ENCODE data around the gene HOXD8.

Gene HOXD8

GRCh38 chr2:176091329-176092258, 37.9 kb upstream of the HOXD8 start:
- DNase-seq = peak; percentile 47

GRCh38 chr2:176092270-176093144, 37.0 kb upstream of the HOXD8 start, which contains the start of gene HOXD13:
Gene HOXD13, plus strand, starts transcription at chr2:176092721. Its CDS starts 170 bp downstream, at chr2:176092891.
- peak; percentile 60 for DNase-seq

GRCh38 chr2:176093145-176093897, 36.2 kb upstream of the HOXD8 start:
- peak; percentile 61 for DNase-seq

- no peak for DNase-seq
Measured at GRCh38 chr2:176093898-176094249, 35.6 kb upstream of the HOXD8 start.

GRCh38 chr2:176094349-176094748, 35.2 kb upstream of the HOXD8 start:
- DNase-seq = no peak

- DNase-seq = no peak
Measured at GRCh38 chr2:176095421-176095820, 34.1 kb upstream of the HOXD8 start.

- no peak for DNase-seq
Measured at GRCh38 chr2:176096243-176096985, 33.1 kb upstream of the HOXD8 start.

GRCh38 chr2:176096986-176097819, 32.3 kb upstream of the HOXD8 start:
- DNase-seq = peak; percentile 82

GRCh38 chr2:176097820-176098365, 31.6 kb upstream of the HOXD8 start:
- DNase-seq = no peak

GRCh38 chr2:176098366-176099158, 30.9 kb upstream of the HOXD8 start:
- peak; percentile 58 for DNase-seq

GRCh38 chr2:176099159-176099727, 30.3 kb upstream of the HOXD8 start:
- no peak for DNase-seq

GRCh38 chr2:176099728-176100546, 29.6 kb upstream of the HOXD8 start, which contains the start of gene HOXD12:
Gene HOXD12, plus strand, starts transcription at chr2:176099795. Its CDS starts 7 bp downstream, at chr2:176099802.
- peak; percentile 59 for DNase-seq

- peak; percentile 59 for DNase-seq
Measured at GRCh38 chr2:176100547-176101140, 28.9 kb upstream of the HOXD8 start.

- DNase-seq = no peak
Measured at GRCh38 chr2:176101216-176101830, 28.2 kb upstream of the HOXD8 start.

- no peak for DNase-seq
Measured at GRCh38 chr2:176101842-176102241, 27.7 kb upstream of the HOXD8 start.

GRCh38 chr2:176102309-176102866, 27.1 kb upstream of the HOXD8 start:
- no peak for DNase-seq

GRCh38 chr2:176103194-176103593, 26.3 kb upstream of the HOXD8 start:
- no peak for DNase-seq

Measured in activated effector memory CD4-positive, alpha-beta T cell treated with anti-CD3 and anti-CD28 coated beads, Interleukin-2, amount 50 U/mL, for 16 hours (primary cell).